HG02571 (cell line): ENCODE results near the gene AGO3.
"Not testable (repeated sequence)": the region's sequence is repeated elsewhere in the genome, so short reads cannot be mapped to it uniquely, and the experiment has no call there.

Experiments
- ATAC-seq: cut with Tn5 transposase; IDR thresholded peaks from one replicate; pipeline ENCODE4 v1.9.1; 2021; ENCODE audit warnings: mild to moderate bottlenecking, moderate library complexity; ENCODE audit not compliant: unreplicated experiment

The AGO3 gene

DNA sequence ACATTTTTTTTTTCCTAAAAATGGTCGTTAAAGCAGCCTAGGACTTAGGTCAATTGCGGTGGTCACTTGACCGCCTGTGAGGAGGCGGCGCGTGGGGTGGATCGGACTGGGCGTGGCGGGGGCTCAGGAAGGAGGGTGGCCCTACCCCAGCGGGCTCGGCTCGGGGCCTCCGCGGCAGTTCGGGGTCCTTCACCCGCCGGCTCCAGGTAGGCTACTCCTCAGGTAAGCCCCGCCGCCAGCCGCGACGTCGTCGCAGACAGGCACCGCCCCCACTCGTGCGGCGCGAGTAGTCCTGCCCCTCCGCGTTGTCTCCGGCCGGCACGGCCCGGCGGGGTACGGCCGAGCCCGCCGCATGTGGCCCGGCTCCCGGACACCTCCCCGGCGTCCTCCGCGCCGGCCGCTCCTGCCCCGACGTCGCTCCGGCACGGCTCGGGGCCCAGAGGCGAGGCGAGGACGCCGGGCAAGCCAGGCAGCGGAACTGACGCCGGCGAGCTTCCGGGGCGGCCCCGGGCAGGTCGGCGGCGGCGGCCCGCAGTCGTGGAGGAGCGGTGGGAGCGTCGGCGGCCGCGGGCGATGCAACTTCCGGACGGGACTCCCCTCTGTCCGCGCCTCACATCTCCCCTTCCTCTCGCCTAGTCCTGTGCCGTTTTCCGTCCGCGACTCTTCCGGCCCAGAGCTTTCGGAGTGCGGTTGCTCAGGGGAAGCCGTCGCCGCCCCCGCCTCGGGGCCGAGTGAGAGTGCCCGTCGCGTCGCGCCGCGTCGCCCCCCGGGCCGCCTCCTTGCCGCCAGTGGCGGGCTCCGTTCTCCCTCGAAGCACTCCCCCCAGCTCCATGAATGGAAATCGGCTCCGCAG, at the start of gene AGO3:
Gene AGO3 (plus strand): TSS at position 513 of the 853 bp plus-strand sequence. CDS start 322 bp downstream, at position 835.
- ATAC-seq: peak; percentile 79

DNA sequence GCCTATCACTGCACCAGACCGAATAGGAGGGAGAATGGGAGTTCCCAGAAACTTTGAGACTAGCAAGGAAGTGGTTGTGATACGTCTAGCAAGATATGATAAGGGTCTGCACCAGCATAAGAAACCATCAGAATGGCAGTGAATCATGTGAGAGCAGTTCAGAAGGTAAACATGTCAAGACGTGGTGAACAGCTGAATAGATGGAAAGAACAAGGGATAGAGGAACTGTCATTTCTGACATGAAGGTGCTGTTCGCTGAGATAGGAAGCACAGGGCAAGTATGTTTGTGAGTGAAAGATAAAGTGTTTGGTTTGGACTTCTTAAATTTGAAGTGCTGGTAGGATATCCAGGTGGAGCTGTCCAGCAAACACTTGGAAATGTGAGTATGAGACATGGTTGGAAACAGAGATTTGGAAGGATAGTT, 49.0 kb upstream of the AGO3 start:
- ATAC-seq: no peak

DNA sequence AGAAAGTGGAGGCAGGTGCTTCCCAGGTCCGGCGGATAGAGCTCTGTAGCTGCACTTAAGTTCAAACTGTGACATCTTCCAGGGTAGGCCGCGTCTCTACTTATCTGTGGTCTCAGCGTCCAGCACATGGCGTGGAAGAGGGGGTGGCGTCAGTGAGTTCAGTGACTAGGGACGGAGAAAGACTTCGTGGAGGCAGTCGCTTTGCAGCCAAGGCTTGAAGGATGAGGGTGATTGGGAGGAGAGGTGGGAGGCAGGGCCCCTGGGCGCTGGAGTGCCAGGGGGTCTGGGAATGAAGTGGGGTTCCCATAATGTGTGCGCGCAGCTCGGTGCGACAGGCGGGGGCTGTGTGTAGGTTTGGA, 48.3 kb upstream of the AGO3 start:
- ATAC-seq: no peak

DNA sequence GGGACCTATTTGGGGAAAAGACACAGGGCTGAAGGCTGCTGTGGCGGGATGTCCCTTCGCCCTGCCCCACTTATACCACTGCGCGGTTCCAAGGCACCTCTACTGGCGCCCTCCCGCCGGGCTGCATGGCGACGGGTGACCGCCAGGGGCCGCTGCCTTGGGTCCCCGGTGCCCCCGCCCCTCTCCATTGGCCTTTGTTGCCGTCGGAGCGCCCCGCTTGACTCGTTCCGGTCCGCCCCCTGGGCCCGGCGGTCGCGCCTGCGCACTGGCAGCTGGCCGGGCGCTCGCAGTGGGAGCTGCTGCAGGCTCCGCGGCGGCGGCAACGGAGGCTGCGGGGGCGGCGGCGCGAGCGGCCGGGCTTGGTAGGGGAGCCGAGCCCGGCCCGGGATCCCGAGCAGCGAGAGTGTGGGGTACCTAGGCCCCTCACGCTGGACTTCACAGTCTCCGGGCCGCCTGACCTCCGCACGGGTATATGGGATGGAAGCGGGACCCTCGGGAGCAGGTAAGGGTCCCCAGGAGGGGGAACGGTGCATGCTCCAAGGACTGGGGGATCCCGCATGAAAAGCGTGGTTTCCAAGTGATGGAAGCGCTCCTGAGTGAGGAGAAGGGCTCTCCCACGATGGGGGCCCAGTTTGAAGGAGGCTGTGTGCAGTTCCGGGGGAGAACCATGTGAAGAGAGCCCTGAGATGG, 47.8 kb upstream of the AGO3 start, which contains the start of gene AGO1:
Gene AGO1 (plus strand): TSS at position 265 of the 690 bp plus-strand sequence. CDS start 213 bp downstream, at position 478.
- ATAC-seq: peak; percentile 78

DNA sequence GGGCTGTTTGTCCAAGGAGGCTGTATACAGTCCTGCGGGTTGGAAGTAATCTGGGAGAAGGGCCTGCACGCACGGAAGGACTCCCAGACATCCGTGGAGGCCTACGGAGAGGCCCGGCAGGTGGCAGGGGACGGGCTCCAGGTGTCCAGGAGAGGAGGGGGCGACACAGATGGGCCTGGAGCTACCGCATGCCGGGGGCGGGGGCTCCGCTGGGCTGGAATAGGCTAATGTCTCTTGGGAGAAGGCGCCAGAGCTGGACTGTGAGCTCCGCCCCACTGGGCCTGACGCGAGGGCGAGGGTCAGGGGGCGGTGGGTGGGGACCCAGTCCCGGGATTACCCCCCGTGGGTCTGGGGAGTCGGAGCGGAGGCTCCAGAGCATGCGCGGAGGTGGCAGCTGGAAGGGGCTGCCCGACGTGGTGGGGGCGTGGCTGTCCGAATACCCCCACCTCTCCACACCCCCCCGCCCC, 47.2 kb upstream of the AGO3 start:
- no peak for ATAC-seq

DNA sequence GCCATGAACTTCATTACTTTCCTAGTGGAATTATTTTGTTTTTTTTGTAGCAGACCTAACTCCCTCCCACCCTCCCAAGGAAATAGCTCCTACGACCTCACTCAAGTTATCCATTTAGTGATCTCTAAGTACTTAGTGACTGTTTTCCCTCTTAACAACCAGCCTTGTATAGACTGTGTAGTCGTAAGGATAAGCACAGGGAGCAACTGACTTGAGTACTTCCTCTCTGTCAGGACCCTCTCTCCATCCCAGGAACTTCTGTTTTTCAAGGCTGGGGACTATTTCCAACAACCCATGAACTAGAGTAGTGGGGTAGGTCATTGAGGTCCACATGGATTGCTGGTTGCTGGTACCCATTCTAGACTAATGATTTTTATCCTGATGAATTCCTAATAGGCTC, 46.0 kb upstream of the AGO3 start:
- ATAC-seq: no peak

DNA sequence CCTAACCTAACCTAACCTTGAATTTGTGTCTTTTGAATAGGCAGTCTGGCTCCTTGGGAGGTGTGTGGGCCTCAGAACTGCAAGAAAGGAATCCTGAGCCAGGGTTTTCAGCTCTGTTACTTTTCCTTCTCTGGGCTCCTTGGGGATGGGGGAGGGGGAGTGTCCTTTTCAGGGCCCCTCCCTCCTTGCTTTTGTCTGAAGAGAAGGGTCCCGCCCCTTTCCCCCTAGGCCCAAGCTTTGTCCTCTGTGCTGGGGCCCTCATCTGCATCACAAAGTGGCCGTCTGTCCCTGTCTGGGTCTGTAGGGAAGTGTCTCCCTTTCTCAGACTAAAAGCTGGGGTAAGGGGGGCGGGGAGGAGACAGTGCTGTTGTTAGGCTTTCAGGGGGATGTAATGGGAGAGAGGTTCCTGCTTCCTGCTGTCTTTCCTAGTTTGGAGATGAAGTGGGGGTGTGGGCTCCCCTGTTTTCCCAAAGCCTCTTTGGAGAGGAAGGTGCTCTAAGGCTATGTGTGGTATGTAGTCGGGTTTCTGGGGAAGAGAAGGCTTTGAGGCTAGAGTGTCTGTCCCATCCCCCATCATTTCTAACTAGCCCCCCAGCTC, 44.8 kb upstream of the AGO3 start:
- ATAC-seq: no peak

DNA sequence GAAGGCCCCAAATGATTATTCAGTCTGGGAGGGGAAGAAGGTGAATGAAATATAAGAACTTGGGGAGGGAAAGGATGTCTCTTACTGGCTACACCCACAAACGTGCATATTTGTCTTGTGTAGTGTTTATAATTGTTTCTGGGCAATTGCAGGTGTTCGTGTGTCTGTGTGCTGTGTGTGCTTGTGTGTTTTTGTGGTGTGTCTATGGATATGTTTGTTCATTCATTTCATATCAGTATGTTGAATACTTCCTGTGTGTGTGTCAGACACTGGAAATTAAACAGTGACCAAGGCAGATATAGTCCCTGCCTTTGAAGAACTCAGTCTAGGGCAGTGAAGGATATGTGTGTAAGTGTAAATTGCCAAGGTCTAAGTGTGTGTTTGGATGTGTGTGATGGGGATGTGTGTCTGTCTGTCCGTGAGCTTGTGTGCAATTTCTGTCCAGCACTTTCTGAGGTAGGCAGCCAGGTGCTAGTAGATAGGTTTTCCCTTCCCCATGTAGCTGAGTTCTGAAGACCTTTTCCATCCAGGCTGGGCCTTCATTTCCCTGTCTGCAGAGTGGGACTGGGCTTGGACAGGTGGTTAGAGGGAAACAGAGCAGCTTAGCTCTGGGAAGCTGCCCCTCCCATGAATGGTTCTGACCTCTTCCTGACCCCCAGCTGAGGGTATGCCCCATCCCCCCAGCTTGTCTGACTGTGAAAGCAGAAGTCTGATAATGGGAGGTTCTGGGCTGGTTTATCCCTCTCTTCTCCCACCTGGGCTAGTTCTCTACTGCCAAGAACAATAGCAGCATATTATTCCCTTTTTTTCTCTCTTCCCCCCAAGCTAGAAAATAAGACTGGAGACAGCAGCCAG, 44.1 kb upstream of the AGO3 start:
- no peak for ATAC-seq

DNA sequence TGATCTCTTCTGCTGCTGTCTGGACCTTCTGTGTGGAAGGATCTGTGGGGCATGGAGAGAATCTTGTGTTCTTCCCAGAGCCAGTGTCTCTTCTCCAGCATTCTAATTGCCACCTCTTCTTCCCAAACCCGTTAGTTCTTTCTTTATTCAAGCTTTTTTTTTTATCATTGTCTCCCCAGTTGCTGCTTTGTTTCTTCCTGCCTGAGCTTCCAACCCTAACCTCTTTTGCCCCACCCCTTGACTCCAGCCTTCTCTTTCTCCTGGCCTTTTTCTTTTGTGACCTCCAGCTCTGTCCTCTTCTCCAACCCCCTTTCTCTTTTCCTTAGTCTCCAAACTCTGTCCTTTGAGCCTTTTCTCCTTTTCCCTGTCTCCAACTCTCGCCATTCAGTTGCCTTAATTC, 43.4 kb upstream of the AGO3 start:
- ATAC-seq: no peak

DNA sequence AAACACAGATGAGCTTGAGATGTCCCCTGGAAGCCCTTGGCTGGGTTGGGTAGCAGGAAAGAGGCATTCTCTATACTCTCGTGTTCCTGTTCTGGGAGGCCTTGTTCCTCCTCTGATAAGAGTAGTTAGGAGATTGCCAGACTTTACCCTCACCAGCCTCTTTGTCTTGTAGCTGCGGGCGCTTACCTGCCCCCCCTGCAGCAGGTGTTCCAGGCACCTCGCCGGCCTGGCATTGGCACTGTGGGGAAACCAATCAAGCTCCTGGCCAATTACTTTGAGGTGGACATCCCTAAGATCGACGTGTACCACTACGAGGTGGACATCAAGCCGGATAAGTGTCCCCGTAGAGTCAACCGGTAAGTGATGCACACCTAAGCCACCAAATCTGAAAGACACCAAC, 42.6 kb upstream of the AGO3 start:
- no peak for ATAC-seq

DNA sequence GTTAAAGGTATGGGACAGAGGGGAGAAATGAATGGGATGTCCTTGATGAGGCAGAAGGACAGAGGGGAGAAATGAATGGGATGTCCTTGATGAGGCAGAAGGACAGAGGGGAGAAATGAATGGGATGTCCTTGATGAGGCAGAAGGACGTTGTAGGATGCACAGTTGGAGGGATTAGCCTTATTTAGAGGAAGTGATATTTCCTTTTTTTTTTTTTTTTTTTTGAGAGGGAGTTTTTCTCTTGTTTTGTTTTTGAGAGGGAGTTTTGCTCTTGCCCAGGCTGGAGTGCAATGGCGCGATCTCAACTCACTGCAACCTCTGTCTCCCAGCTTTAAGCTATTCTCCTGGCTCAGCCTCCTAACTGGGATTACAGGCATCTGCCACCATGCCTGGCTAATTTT, 41.9 kb upstream of the AGO3 start:
- not testable (repeated sequence) for ATAC-seq

DNA sequence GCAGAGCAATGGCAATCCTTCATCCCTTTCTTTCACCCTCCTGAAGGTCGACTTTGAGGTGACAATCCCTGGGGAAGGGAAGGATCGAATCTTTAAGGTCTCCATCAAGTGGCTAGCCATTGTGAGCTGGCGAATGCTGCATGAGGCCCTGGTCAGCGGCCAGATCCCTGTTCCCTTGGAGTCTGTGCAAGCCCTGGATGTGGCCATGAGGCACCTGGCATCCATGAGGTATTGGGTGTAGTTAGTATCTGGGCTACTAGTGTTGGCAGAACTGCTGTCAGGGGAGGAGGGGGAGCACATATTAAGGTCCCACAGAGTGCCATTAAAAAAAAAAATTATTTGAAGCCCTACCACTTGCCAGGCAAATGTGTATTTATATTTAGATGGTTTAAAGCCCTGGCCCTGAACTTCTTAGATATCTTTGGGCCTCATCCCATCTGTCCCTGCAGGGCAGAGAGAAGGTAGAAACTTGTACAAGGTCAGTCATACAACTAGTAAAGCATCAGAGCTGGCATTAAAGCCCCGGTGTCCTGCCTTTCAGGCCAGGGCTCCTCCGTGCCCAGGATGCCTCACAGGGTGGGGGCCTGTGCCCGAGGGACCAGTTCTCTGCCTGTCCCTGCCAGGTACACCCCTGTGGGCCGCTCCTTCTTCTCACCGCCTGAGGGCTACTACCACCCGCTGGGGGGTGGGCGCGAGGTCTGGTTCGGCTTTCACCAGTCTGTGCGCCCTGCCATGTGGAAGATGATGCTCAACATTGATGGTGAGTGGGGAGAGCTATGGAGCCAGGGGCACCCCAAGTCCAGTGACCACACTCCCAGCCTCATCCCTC, 37.6 kb upstream of the AGO3 start:
- ATAC-seq: no peak

DNA sequence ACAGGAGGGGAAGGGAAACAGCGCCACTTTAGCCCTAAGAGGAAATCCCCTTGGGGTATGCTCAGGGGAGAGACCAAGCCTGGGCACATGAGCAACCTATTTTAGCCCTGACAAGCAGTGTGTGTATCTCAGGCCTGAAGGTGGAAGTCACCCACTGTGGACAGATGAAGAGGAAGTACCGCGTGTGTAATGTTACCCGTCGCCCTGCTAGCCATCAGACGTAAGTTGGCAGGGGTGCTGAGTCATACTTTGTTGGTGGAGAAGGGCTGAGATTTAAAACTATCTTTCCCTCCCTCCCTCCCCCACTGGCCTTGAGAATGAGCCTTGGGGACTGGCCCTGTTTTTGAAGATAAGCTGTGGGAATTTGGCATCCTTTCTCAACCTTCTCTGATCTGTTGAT, 36.7 kb upstream of the AGO3 start:
- ATAC-seq: no peak

DNA sequence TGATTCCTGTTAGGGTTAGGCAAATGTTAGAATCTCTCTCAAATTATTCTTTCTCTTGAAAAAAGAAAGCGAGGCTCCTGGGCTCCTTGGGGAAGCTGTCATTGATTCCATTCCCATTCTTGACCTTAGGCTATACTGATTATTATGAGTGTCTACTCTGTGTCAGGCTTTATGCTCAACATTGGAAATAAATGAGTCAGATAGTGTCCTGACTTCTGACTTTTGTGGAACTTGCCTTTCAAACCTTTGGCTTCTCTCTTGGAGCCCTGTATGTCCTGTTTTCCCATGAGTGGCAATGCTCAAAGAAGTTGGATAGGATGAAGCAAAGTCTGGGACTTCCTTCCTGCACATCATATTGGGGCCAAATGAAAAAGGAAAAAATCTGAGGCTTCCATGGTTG, 36.2 kb upstream of the AGO3 start:
- ATAC-seq: no peak

DNA sequence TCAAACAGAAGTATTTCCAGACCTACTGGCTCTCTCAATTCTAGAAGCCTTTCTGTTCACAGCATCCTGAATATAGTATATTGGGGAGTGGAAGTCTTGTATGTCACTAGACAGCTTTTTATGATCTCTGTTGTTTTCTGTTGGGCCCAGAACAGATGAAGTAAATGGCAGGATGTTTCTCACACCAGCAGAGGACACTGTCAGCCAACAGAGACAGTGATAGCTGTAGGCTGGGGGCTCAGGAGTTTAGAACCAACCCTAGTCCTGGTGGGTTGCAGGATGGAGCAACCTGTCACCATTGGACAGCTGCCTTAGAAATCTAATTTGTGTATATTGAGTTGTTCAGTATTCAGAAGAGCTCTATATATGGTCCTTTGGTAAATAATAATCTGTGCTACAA, 31.0 kb upstream of the AGO3 start:
- no peak for ATAC-seq

DNA sequence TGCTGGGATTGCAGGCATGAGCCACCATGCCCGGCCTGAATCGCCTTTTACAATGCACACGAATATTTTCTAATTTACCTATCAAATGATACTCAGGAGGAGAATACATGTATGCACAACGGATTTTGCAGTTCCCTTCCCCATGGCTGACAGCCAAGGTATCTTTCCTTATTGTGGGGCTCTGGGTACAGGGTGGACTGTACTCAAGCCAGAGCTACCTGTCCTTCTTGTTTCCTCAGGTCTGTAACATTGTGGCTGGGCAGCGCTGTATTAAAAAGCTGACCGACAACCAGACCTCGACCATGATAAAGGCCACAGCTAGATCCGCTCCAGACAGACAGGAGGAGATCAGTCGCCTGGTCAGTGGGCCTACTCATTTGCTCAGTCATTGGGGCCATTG, 29.7 kb upstream of the AGO3 start:
- no peak for ATAC-seq

DNA sequence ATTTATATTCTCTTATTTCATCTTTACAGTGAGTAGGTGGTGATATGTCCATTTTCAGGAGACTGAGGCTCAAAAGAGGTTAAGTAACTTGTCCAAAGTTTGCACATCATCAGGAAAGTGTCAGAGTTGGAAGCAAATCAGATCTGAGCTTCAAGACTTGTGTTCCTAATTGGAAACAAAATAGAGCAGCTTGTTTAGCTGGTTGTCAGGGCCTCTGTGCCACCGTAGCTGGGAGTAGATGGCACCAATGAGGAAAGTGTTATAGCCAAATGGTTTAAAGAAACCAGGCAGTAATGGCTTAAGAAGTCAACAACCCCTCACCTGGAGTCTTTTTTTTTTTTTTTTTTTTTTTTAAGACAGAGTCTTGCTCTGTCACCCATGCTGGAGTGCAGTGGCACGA, 28.2 kb upstream of the AGO3 start:
- no peak for ATAC-seq

DNA sequence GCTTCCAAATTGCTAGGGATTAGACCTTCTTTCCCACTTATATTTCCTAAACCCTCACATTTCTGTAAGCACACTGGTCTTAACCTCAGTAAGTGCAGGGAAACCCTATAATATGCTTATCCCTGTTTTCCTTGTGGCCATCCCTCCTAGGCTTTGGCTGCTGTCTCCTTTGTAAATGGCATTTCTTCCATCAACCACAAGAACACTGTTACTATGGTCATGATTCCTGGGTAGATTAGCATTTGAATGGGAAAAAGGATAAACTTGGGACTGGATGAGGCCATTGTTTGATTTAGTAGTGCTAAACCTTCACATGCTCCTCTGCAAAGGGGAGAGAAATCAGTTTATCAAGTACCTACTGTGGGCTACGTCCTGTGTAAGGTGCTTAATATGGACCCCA, 16.2 kb upstream of the AGO3 start:
- no peak for ATAC-seq

DNA sequence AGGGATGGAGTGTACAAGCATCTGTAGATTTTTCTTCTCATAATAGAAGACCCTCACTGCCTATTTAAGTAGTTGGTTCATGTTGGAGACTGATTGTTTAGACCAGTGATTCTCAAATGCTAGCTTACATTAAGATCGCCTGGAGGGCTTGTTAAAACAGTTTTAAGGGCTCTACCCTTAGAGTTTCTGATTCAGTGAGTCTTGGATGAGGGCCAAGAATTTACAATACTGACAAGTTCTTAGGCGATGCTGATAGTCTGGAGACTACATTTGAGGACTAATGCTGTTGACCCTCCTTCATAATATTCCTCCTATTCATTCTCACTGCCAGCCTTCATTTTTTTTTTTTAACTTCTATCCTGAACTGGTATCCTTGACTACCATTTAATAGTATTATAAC, 15.2 kb upstream of the AGO3 start:
- ATAC-seq: no peak

DNA sequence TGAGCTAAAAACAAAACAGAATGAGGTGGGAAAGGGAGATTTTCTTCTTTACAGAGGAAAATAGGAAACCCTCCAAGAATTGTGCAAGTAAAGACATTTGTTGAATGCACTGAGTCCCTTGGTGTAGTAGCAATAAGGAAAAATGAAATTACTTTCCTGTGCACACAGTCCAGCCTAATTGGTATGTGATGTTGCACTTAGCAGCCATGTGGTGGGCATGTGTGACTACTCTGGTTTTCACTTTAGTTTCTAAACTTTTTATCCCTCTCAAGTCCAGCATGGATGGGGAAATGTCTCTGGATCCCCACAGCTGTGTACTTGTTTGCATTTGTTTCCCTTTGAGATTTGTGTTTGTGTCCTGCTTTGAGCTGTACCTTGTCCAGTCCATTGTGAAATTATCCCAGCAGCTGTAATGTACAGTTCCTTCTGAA, 7.1 kb upstream of the AGO3 start:
- ATAC-seq: no peak
